HG03520 (cell line): Measurements from ENCODE around the gene SZT2.
"Not testable (repeated sequence)": the region's sequence is repeated elsewhere in the genome, so short reads cannot be mapped to it uniquely, and the experiment has no call there.

ENCODE experiments used
- ATAC-seq: cut with Tn5 transposase; IDR thresholded peaks from one replicate; pipeline ENCODE4 v1.9.1; 2021; ENCODE audit warnings: mild to moderate bottlenecking, moderate library complexity; ENCODE audit not compliant: unreplicated experiment

SZT2 gene

GRCh38 chr1:43451701-43452532, 62.2 kb downstream of the SZT2 start:
- ATAC-seq = no peak

- no peak for ATAC-seq
Observed at GRCh38 chr1:43452789-43453441, 63.2 kb downstream of the SZT2 start.

- ATAC-seq = peak; percentile 34
Observed at GRCh38 chr1:43453442-43454269, 64.0 kb downstream of the SZT2 start, which contains the start of gene HYI. TSS of gene HYI (minus strand) at chr1:43453931. CDS start at chr1:43453793, 138 bp downstream.

- ATAC-seq = peak; percentile 44
Observed at GRCh38 chr1:43454270-43455011, 64.7 kb downstream of the SZT2 start.

GRCh38 chr1:43455213-43455889, 65.7 kb downstream of the SZT2 start:
- no peak for ATAC-seq

- ATAC-seq = not testable (repeated sequence)
Observed at GRCh38 chr1:43458379-43458778, 68.7 kb downstream of the SZT2 start.

GRCh38 chr1:43460988-43461693, 71.4 kb downstream of the SZT2 start:
- no peak for ATAC-seq

GRCh38 chr1:43463479-43463878, 73.8 kb downstream of the SZT2 start:
- no peak for ATAC-seq

GRCh38 chr1:43464681-43465504, 75.2 kb downstream of the SZT2 start:
- ATAC-seq = no peak

GRCh38 chr1:43465505-43466067, 75.9 kb downstream of the SZT2 start:
- no peak for ATAC-seq

GRCh38 chr1:43466403-43466802, 76.7 kb downstream of the SZT2 start:
- no peak for ATAC-seq

- ATAC-seq = no peak
Observed at GRCh38 chr1:43468414-43468813, 78.7 kb downstream of the SZT2 start.

GRCh38 chr1:43469932-43470331, 80.2 kb downstream of the SZT2 start:
- ATAC-seq = no peak

- ATAC-seq = no peak
Observed at GRCh38 chr1:43472087-43472462, 82.4 kb downstream of the SZT2 start.

GRCh38 chr1:43472463-43473151, 82.9 kb downstream of the SZT2 start:
- ATAC-seq = not testable (repeated sequence)

GRCh38 chr1:43473463-43473862, 83.8 kb downstream of the SZT2 start:
- no peak for ATAC-seq

- ATAC-seq = not testable (repeated sequence)
Observed at GRCh38 chr1:43475611-43476401, 86.1 kb downstream of the SZT2 start.
